Measurements from ENCODE around the gene ANKH.
"Not testable (repeated sequence)": the region's sequence is repeated elsewhere in the genome, so short reads cannot be mapped to it uniquely, and the experiment has no call there.

The ANKH gene

DNA sequence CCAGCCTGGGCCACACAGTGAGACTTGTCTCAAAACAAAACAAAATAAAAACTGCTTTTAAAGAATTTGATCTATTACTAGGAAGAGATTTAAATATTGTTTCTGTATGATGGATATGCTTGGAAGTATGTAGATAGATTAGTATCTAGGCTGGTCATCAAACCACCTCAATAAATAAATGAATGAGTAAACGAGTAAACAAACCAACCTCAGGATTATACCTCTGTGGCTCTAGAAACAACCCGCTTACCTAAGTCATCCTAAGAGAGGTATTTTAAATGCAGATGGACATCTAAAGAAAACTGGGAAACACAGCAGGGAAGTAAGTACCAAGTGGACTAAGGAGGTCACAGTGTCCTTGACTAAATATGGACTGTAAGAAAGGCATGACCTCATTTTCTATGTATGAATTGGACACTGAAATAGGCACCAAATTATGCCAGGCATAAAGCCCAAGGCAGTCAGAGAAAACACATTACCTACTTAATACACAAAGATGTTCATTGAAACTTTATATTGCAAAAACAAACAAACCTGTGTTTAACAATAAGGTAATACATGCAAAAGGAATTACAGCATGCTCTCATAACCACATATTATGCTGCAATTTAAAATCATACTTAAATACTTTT, 7.3 kb downstream of the ANKH start:
- no peak for DNase-seq

DNA sequence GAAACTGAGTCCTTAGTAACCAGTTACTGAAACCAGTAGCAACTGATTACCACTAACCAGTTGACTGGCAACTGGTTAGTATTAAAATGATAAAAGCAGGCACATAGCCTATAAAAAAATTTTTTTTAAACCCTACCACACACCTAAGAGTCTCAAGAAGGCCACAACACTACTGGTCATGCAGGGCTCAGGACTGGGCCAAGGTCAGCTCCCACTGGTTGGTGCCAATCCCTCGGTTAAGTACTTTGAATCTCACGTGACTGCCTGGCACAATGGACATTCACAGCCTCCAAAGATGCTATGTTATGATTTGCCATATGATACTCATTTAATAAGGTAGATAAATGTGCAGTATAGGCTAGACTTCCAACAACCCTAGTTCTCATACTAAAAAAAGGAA, 8.5 kb downstream of the ANKH start:
- in situ Hi-C loops (cut with HindIII; ENCODE audit: low pct_ligation_motif_present, low pct_unique_long_range_greater_than_20kb, low sequenced_read_pairs) = no loop called here

More for the DNA sequence above, 7.3 kb downstream of the ANKH start:
- in situ Hi-C loops (cut with HindIII; ENCODE audit: low pct_ligation_motif_present, low pct_unique_long_range_greater_than_20kb, low sequenced_read_pairs) = no loop called here

DNA sequence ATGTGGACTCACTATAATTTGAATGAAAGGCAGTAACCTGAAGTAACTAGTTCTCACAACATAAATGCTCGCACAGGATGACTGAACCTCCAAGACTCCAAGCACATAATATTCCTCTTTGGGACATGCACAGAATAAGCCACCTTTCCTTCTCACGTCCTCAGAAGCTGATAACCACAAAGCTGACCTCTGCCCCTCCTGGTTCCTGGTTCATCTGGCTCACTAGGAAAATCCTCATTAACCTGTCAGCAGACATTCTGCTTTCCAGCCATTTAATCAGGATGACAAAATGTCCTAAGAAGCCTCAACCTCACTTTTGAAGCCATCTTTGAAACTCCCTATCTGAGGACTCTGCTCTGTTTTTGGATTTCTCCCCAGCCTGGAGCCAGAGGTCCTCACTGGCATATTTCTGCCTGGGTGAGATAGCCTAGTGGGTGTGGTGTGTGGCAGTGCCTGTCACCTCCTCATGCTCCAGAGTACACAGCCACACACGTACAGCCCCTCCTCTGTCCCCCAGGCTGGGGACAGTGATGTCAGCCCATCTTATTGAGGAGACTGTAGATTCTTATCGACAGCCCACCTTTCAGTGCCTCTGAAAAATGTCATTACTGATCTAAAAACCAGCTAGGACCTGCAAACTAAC, 10.3 kb downstream of the ANKH start:
- in situ Hi-C loops (cut with HindIII; ENCODE audit: low pct_ligation_motif_present, low pct_unique_long_range_greater_than_20kb, low sequenced_read_pairs) = no loop called here
- no peak for DNase-seq

More for the DNA sequence above, 8.5 kb downstream of the ANKH start:
- no peak for DNase-seq

DNA sequence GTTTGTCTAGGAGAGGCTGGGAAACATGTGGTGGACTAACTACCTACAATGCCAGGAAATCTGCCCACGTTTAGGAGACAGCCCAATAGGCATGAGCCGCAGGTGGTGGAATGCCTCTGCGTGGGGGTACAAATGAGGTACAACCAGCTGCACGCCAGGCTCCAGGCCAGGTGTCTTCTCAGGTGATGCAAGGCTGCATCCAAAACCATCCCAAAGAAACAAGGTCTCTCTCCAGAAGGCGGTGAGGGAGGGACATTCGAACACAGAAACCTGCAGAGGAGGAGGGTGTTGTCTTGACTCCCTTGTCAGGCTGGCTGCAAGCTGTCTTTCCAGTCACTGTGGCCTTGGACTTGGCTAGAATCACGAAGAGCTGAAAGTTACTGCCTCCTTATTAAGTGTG, 11.6 kb downstream of the ANKH start:
- in situ Hi-C loops (cut with HindIII; ENCODE audit: low pct_ligation_motif_present, low pct_unique_long_range_greater_than_20kb, low sequenced_read_pairs) = no loop called here
- DNase-seq = no peak

DNA sequence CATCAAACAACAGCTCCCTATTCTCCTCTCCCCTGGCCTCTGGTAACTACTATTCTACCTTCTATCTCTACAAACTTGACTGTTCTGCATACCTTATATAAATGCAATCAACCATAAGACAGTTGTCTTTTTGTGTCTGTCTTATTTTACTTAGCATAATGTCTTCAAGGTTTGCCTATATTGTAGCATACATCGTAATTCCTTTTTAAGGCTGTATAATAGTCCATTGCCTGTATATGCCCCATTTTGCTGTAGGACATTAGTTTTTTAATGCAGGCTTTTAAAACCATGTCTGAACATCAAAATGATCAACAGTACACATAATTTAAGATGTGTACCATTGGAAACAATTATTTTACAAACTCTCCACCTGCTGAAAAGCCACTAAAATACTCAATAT, 12.4 kb downstream of the ANKH start:
- DNase-seq = no peak
- in situ Hi-C loops (cut with HindIII; ENCODE audit: low pct_ligation_motif_present, low pct_unique_long_range_greater_than_20kb, low sequenced_read_pairs) = no loop called here

DNA sequence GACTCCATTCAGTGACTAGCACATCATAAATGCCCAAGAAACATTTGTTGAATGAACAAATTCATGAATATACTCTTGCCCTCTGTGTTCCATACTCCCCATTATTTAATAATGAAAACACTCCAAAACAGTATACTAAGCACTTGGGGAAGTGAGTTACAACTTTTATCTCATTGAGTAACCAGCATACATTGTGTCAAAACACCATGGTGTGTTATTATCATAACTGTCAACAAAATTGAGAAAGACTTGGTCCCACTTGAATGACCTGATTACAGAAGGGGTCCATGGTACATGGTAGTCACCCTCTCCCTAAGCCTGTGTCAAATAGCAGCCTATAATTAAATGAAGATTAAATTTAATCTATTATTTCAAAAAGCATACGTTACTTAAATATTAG, 16.2 kb downstream of the ANKH start:
- in situ Hi-C loops (cut with HindIII; ENCODE audit: low pct_ligation_motif_present, low pct_unique_long_range_greater_than_20kb, low sequenced_read_pairs) = no loop called here
- no peak for DNase-seq

DNA sequence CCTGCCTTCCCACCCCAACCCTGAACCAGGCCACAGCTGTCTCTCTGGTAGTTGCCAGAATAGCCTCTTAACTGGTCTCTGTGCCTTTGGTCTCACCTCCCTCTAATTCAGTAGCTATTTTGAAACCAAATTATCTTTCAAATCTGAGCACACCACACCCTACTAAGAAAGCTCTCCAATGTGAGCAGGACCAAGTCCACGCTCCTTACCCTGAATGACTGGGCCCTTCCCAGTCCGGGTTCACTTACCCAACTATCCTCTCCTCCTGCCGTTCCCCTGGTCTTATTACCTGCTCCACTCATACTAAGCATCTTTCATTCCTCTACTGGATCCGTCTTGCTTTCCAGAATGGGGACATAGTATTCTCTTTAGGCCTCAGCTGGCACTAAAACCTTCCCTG, 16.8 kb downstream of the ANKH start:
- in situ Hi-C loops (cut with HindIII; ENCODE audit: low pct_ligation_motif_present, low pct_unique_long_range_greater_than_20kb, low sequenced_read_pairs) = no loop called here
- no peak for DNase-seq

DNA sequence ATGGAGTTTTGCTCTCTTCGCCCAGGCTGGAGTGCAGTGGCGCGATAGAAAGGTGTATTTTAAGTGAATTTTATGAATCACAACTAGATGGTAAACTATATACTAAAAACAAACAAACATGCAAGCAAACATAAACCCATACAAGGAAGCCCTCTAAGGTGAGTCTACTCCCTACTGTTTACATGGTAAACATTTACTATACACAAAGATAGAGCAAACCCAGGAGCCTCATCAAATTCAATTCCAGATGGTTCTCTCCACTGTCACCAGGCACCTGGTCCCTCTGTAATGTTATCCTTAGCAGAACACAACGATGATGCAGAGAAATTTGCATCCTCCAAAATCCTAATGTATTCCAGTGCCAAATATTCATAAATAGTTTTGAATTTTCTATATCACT, 17.9 kb downstream of the ANKH start:
- DNase-seq = no peak
- in situ Hi-C loops (cut with HindIII; ENCODE audit: low pct_ligation_motif_present, low pct_unique_long_range_greater_than_20kb, low sequenced_read_pairs) = no loop called here

DNA sequence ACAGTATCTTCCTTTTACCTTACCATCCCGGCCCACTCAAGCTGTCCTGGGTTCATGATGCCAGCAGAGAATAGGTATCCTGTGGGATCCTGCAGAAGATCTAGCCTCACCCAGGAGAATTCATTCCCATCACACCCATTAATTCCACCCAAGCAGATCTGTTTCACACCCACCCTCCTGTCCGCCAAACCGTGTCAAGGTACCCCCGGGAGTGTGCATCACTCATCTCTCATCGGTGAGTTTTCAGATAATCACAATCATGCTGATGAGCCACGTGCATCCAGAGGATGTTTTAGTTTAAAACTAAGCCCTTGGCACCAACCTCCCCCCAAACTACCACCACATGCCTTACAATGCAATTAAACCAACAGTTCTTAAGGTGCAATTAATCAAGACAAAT, 18.8 kb downstream of the ANKH start:
- in situ Hi-C loops (cut with HindIII; ENCODE audit: low pct_ligation_motif_present, low pct_unique_long_range_greater_than_20kb, low sequenced_read_pairs) = no loop called here
- no peak for DNase-seq

DNA sequence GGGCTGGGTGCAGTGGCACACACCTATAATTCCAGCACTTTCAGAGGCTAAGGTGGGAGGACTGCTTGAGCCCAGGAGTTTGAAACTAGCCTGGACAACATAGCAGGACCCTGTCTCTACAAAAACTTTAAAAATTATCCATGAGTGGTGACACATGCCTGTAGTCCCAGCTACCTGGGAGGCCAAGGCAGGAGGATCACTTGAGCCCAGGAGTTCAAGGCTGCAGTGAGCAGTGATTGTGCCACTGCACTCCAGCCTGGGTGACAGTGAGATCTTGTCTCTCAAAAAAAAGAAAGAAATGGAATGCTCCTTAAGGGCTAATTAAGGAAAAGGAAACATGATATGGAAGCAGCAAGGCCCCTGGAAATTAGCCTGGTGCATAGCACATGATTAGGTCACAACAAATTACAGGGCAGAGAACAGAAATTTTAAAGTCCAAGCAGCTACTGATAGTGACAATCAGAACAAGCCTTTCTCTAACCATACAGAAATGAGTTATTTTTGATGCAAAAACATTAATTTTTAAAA, 19.5 kb downstream of the ANKH start:
- DNase-seq = no peak
- in situ Hi-C loops (cut with HindIII; ENCODE audit: low pct_ligation_motif_present, low pct_unique_long_range_greater_than_20kb, low sequenced_read_pairs) = no loop called here

DNA sequence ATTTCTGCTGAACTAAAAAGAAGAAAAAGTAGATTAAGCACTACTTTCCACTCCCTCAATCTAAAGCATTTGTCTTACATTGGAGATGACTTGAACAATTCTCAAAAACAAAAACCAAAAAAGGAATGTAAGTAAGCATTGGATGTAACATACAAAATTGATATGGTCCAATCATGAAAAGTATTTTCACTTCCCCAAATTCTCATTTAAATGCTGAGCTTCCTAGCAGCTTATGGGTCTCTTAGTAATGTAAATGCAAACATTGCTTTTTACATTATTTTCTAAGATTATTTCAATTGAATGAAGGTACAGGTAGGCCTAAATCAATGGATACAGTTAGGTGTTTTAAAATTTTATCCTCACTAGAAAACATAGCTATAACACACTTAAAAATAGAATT, 20.0 kb downstream of the ANKH start:
- in situ Hi-C loops (cut with HindIII; ENCODE audit: low pct_ligation_motif_present, low pct_unique_long_range_greater_than_20kb, low sequenced_read_pairs) = no loop called here
- no peak for DNase-seq

DNA sequence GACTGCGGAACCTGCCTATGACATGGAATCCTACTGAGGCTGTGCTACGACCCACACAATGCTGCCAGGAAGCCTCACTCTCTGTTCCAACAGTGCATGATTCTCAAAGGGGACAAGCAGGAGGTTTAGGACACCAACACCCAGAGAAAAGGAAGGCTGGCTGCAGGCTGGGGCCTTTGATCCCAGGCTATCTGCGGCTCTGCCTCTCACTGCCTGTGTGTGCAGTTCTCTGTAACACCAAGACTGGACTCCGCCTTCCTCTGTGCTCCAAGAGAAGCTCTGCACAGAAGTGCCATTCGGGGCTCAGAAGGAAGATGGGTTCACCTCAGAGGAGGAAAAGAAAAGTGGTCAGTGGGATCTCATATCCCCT, 20.5 kb downstream of the ANKH start:
- in situ Hi-C loops (cut with HindIII; ENCODE audit: low pct_ligation_motif_present, low pct_unique_long_range_greater_than_20kb, low sequenced_read_pairs) = no loop called here

DNA sequence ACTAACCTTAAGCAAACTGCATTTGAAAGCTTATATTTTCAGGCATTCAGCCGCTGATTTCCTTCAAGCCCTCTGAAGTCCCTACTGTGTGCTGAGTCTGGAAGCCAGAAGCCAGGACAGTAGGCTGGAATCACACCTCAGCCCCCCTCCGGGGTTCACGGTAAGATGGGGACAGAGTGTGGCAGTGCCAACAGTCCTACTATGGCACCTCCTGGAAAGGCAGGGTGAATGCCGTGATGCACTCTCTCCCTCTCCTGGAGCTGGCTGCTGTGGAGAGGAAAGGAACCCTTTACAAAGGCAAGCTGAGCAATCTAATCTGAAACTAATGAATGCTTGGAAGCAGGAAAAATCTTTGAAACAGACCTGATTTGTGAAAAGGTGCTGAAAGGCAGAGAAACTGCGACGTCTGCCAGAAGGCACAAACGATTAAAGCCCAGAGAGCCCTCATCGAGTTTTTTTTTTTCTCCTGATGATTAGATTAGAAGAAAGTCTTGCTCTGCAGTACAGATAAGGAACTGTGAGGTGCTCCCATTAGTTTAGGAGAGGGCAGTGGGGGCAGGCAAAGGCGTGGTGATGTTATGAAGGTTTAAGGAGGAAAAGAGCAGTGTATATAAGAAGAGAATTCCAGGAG, 21.0 kb downstream of the ANKH start:
- in situ Hi-C loops (cut with HindIII; ENCODE audit: low pct_ligation_motif_present, low pct_unique_long_range_greater_than_20kb, low sequenced_read_pairs) = no loop called here
- no peak for DNase-seq

More for the DNA sequence above, 20.5 kb downstream of the ANKH start:
- DNase-seq = no peak

DNA sequence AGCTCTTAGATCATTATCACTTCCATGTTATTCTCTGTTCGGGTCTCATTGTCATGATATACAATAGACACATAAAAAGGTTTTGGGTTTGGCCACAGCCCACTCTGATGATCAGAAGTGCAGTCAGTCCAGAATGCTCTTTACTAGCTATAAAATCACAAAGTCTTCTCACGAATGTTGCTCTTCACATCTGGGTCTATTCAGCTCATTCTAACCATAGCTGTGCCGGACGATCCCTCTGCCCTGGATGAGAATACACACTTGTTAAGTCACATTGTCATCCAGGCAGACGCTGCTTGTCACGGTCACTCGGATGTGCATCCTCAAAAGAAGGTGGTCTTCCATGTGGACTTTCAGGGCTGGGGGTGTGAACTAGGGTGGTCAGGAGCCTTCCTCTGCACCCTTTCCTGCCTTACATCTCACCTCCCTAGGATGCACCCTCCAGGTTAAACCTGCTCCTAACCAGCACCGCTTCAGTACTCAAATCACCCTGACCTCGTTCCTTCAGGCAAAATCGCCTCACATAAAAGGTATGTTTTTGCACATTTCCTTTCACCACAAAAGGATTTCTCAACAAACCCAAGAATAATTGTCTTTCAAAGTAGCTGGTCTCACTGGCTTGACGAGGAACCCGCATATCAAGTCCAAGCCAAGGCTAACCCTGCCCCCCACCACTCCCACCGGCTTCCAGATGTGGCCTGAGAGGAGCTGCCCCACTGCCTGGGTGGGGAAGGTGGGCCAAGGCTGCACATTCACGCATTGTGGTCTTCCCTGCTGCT, 21.9 kb downstream of the ANKH start:
- in situ Hi-C loops (cut with HindIII; ENCODE audit: low pct_ligation_motif_present, low pct_unique_long_range_greater_than_20kb, low sequenced_read_pairs) = no loop called here
- DNase-seq = no peak

DNA sequence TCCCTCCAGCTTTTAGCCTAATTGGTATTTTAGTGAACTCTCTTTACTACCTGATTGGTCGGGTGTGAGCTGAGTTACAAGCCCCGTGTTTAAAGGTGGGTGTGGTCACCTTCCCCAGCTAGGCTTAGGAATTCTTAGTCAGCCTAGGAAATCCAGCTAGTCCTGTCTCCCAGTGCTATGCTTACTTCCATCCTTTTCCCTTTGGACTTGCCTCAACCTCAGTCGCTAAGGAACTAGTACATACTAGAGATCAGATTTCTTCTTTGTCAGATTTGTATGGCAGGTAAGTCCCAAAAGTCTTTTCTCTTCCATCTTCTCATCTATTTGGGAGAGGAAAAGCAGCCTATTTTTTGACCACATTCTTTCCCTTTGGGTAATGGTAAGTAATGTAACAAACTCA, 22.6 kb downstream of the ANKH start:
- DNase-seq; in situ Hi-C loops (cut with HindIII; ENCODE audit: low pct_ligation_motif_present, low pct_unique_long_range_greater_than_20kb, low sequenced_read_pairs): not testable (repeated sequence)

DNA sequence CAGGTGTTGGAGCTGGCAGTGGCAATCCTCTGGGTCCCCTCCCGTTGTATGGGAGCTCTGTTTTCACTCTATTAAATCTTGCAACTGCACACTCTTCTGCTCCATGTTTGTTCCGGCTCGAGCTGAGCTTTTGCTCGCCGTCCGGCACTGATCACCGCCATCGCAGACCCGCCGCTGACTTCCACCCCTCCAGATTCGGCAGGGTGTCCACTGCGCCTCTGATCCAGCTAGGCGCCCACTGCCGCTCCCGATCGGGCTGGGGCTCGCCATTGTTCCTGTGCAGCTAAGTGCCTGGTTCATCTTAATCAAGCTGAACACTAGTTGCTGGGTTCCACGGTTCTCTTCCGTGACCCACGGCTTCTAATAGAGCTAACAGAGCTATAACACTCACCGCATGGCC, 23.2 kb downstream of the ANKH start:
- in situ Hi-C loops (cut with HindIII; ENCODE audit: low pct_ligation_motif_present, low pct_unique_long_range_greater_than_20kb, low sequenced_read_pairs) = no loop called here
- no peak for DNase-seq

DNA sequence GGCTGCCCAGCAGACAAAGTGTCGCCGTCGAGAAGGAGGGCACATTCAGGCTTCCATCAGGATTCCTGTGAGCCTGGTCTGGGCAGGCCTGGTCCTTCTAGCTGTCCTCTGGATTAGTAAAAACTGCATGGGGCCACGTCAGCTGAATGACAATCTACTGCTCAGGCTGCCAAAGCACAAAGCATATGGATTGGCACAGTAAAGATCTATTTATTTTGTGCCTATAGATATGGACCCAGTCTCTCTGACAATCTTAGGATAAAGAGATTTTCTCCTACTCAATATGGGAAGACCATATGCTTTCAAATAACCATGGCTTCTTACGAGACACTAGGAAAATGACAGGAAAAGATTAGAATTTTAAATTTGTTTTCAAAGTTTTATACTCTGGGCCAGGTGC, 24.1 kb downstream of the ANKH start:
- no peak for DNase-seq
- in situ Hi-C loops (cut with HindIII; ENCODE audit: low pct_ligation_motif_present, low pct_unique_long_range_greater_than_20kb, low sequenced_read_pairs) = no loop called here

DNA sequence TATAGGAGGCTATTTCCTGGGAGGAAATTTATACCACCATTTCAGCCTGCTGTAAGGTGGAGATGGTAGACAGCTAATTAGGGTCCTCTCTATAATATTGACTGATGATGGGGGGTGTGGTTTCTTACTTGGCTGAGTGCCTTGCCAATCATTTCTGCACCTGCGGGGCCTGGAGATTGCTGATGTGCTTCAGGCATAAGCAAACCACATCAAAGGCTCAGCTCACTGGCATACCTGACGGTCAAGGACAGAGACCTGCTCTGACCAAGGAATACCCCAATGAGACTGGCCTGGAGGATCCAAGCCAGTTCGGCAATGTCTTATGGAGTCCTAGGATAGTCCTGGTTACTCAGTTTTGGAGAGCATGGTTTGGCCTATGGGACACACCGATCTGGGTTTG, 29.5 kb downstream of the ANKH start:
- in situ Hi-C loops (cut with HindIII; ENCODE audit: low pct_ligation_motif_present, low pct_unique_long_range_greater_than_20kb, low sequenced_read_pairs) = no loop called here
- no peak for DNase-seq

DNA sequence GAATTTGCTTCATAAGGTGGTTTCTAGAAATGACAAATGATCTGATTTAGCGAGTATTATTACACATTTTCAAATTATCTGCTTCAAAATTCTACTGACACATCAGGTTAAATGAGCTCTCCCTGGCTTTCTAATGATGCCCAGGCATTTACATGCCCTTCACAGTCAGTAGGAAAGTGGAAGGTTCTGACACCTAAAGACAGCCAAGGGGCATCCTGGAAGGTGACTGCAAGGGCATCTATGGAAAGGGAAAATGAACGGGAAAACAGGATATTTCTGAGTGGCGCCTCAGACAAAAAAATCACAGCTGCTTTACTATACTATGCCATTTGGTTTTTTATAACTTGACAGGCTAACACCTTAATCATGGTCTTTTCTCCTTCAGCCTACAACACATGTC, 31.0 kb downstream of the ANKH start:
- DNase-seq = no peak
- in situ Hi-C loops (cut with HindIII; ENCODE audit: low pct_ligation_motif_present, low pct_unique_long_range_greater_than_20kb, low sequenced_read_pairs) = no loop called here

All from ACHN (cell line).